ENCODE data around the gene RPRD1A.
"Not testable (repeated sequence)": the region's sequence is repeated elsewhere in the genome, so short reads cannot be mapped to it uniquely, and the experiment has no call there.

Gene RPRD1A

DNA sequence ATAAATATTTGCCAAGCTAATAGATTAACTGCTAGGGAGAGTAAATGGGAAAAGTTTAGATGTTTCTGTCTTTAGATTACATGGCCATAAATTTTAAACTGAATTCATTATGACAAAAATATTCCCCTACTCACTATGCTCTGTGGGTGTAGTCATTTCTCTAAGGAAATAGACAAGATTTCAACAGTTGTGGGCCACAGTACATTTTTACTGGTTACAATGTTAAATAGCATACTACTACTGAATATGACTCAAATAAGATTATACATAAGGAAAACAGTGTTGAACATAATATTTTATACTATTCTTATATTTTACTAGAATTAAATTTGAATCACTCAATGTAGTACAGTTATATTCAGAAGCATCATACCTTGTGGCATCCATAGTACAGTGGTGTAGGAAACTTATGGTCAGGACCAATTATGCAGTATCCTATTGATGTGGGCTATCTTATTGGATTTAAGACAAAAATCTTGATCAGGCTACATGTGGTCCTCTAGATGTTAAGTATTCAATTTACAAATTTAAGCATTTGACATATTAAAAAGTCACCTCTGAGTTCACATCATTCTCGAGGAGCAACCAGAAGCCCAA lies 33.0 kb downstream of the RPRD1A start:
- intact Hi-C loops (cut with micrococcal nuclease) = no loop called here
- Mint-ChIP-seq H3K4me3 (no peak overlapping the region), H3K4me1 (ENCODE audit: low read depth) (peaks cover 17% of the 10 kb centered on the region), H3K27me3 (no peaks in the 10 kb centered on the region), H3K27ac (no peak overlapping the region), H3K9me3 (peaks cover 26% of the 10 kb centered on the region), H3K36me3 (ENCODE audit: low read depth) (peaks cover 40% of the 10 kb centered on the region)

DNA sequence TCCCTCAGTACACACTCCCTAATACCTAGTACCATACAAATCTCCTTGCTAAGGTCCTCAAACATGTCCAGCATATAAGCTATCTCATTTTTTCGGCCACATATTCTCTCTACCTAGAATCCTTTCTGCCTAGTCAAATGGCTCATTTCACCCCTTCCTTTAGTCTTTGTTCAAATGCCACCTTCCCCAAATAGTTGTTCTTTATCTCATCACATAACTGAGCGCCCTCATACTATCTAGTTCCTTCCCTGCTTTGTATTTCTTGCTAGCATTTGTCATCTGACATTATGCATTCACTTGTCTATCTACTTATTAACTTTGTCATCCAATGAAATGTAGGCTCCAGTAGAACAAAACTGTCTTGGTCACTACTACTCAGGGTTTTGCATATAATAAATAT lies 35.5 kb downstream of the RPRD1A start:
- H3K4me3 Mint-ChIP-seq = no peak overlapping the region
- H3K27ac Mint-ChIP-seq = peak overlapping the region; percentile 67
- intact Hi-C loops (cut with micrococcal nuclease) = no loop called here
- no peaks in the 10 kb centered on the region for H3K27me3 Mint-ChIP-seq
- peaks cover 27% of the 10 kb centered on the region for H3K36me3 Mint-ChIP-seq (ENCODE audit: low read depth)
- H3K4me1 Mint-ChIP-seq (ENCODE audit: low read depth) = peaks cover 23% of the 10 kb centered on the region
- peaks cover 1% of the 10 kb centered on the region for H3K9me3 Mint-ChIP-seq

DNA sequence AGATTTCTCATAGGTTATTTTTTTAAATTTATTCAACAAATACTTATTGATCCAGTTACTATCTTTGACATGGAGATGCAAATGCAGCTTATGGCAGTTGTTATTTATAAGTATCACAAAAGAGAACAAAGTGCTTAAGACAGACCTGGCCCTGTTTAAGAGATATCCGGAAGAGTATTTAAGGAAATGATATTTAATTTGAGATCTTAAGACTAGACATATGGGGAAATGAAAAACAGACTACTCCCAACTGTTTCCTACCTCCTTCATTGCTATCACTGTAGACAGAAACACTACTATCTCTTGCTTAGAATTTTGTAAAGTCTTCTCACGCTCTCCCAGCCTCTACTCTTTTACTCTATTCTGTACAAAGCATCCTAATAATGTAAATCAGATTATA lies 36.0 kb downstream of the RPRD1A start:
- H3K4me3 Mint-ChIP-seq = no peak overlapping the region
- no peaks in the 10 kb centered on the region for H3K9me3 Mint-ChIP-seq
- H3K27me3 Mint-ChIP-seq = no peaks in the 10 kb centered on the region
- H3K27ac Mint-ChIP-seq = peak overlapping the region; percentile 67
- peaks cover 32% of the 10 kb centered on the region for H3K36me3 Mint-ChIP-seq (ENCODE audit: low read depth)
- intact Hi-C loops (cut with micrococcal nuclease) = no loop called here
- H3K4me1 Mint-ChIP-seq (ENCODE audit: low read depth) = peaks cover 23% of the 10 kb centered on the region

DNA sequence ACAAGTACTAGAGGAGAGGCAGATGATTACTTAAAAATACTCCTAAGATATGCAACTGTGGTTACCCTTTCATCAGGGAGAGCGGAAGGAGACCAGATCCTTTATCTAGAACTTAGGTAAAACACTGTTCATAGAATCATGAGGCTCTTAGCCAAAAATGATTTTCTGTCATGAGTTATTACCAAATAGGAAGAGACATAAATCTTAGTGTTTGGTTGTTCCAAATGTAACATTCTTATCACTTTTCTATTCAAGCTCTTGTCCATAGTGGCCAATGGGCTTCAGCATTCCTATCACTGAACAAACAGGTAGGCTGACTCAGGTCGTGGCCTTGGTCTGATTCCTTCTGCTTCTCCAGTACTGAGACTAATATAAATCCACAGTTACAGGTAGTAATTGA lies 38.5 kb downstream of the RPRD1A start:
- peaks cover 46% of the 10 kb centered on the region for H3K36me3 Mint-ChIP-seq (ENCODE audit: low read depth)
- H3K4me3 Mint-ChIP-seq = no peak overlapping the region
- no peak overlapping the region for H3K27ac Mint-ChIP-seq
- H3K9me3 Mint-ChIP-seq = no peaks in the 10 kb centered on the region
- peaks cover 23% of the 10 kb centered on the region for H3K4me1 Mint-ChIP-seq (ENCODE audit: low read depth)
- no peaks in the 10 kb centered on the region for H3K27me3 Mint-ChIP-seq
- intact Hi-C loops (cut with micrococcal nuclease) = loop anchor here (5.0 kb wide), 1 partner anchor 33 kb away; no protein-coding TSS in a partner anchor

DNA sequence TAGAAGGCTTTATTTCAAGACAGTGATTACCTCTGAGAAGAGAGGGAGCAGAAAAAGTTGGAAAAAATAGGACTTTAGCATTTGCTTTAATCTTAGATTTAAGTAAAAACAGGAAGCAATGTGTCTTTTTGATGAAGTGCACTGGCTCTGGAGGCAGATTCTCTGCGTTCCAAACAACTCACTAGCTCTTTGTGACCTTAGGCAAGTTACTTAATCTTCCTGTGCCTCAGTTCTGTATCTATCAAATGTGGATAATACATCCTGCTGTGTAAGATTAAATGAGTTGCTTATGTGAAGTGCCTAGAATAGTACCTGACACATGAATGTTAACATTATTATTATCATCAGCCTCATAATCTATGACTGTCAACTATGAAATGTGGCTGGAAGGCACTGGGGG lies 42.3 kb downstream of the RPRD1A start:
- no peak overlapping the region for H3K4me3 Mint-ChIP-seq
- H3K27me3 Mint-ChIP-seq = no peaks in the 10 kb centered on the region
- no peaks in the 10 kb centered on the region for H3K9me3 Mint-ChIP-seq
- peaks cover 6% of the 10 kb centered on the region for H3K4me1 Mint-ChIP-seq (ENCODE audit: low read depth)
- intact Hi-C loops (cut with micrococcal nuclease) = loop anchor here (5.0 kb wide), 1 partner anchor 37 kb away; no protein-coding TSS in a partner anchor
- no peak overlapping the region for H3K27ac Mint-ChIP-seq
- peaks cover 42% of the 10 kb centered on the region for H3K36me3 Mint-ChIP-seq (ENCODE audit: low read depth)

DNA sequence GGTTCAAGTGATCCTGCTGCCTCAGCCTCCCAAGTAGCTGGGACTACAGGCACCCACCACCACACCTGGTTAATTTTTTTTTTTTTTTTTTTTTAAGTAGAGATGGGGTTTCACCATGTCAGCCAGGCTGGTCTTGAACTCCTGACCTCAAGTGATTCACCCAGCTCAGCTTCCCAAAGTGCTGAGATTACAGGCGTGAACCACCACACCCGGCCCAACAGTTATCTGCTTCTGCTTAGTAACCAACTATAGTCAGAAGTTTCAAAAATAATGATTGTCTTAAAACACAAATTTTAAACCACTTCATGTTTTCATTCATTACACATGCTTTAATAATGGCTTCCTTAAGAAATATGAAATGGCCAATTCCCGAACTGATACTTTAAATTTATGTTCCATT lies 43.1 kb downstream of the RPRD1A start:
- intact Hi-C loops (cut with micrococcal nuclease); H3K4me1 Mint-ChIP-seq (ENCODE audit: low read depth); H3K27me3 Mint-ChIP-seq; H3K9me3 Mint-ChIP-seq; H3K4me3 Mint-ChIP-seq; H3K27ac Mint-ChIP-seq: not testable (repeated sequence)
- peaks cover 37% of the 10 kb centered on the region for H3K36me3 Mint-ChIP-seq (ENCODE audit: low read depth)

DNA sequence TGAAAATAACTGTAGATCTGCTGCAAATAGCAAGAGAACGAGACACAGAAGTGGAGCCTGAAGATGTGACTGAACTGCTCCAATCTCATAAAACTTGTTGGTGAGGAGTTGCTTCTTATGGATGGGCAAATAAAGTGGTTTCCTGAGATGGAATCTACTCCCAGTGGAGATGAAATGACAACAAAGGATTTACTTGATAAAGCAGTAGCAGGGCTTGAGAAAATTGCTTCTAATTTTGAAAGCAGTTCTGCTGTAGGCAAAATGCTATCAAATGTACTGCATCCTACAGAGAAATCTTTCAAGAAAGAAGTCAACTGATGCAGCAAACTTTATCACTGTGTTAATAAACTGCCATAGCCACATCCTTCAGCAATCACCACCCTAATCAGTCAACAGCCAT lies 44.0 kb downstream of the RPRD1A start:
- H3K4me3 Mint-ChIP-seq = no peak overlapping the region
- H3K36me3 Mint-ChIP-seq (ENCODE audit: low read depth) = peaks cover 31% of the 10 kb centered on the region
- H3K27me3 Mint-ChIP-seq = no peaks in the 10 kb centered on the region
- H3K9me3 Mint-ChIP-seq = no peaks in the 10 kb centered on the region
- no peak overlapping the region for H3K27ac Mint-ChIP-seq
- intact Hi-C loops (cut with micrococcal nuclease) = no loop called here
- H3K4me1 Mint-ChIP-seq (ENCODE audit: low read depth) = peaks cover under 1% of the 10 kb centered on the region

DNA sequence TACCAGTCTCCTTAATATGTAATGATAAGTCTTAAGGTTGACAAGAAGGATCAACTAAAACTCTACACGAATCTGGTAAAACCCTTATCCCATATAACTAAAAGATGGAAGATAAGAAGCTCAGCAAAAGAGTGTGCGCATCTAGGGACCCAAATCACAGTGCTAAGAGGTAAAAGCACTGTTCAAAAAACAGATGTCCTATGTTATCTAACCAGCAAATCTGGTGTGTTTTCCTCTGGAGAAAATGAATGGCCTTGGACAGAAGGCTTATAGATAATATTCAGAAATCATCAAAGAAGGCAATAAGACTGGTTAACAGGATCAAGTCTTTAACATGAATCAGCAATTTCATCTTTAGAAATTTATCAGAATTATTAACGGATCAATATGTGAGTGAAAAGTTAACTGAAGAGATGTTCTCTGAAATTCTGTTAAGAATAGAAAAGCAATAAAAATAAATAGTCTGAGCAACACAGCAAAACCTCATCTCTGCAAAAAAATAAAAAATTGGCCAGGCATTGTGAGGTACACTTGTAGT lies 47.1 kb downstream of the RPRD1A start:
- Mint-ChIP-seq H3K36me3 (ENCODE audit: low read depth) (peaks cover 10% of the 10 kb centered on the region), H3K27me3 (no peaks in the 10 kb centered on the region), H3K9me3 (no peaks in the 10 kb centered on the region), H3K27ac (no peak overlapping the region), H3K4me1 (ENCODE audit: low read depth) (no peaks in the 10 kb centered on the region), H3K4me3 (no peak overlapping the region)
- intact Hi-C loops (cut with micrococcal nuclease) = no loop called here

DNA sequence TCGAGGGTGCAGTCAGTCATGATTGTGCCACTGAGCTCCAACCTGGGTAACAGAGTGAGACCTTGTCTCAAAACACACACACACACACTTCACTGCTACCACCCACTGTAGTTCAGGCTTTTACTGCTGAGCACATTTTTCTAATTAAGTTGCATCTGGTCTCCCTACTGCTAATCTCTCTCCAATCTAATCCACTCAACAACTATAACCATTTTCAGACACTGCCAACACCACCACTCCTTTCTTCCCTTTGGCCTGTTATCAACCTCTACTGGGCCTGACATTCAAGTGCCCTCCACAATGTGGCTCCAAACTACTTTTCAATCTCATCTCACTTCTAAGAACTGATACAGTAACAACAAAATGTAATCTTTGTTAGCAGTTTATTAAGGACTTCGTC lies 50.1 kb downstream of the RPRD1A start:
- no peak overlapping the region for H3K4me3 Mint-ChIP-seq
- H3K27me3 Mint-ChIP-seq = no peaks in the 10 kb centered on the region
- intact Hi-C loops (cut with micrococcal nuclease) = loop anchor here (1.0 to 10.0 kb wide), 4 partner anchors 80 to 267 kb away; no protein-coding TSS in a partner anchor
- H3K4me1 Mint-ChIP-seq (ENCODE audit: low read depth) = no peaks in the 10 kb centered on the region
- H3K36me3 Mint-ChIP-seq (ENCODE audit: low read depth) = peaks cover 6% of the 10 kb centered on the region
- H3K27ac Mint-ChIP-seq = no peak overlapping the region
- H3K9me3 Mint-ChIP-seq = no peaks in the 10 kb centered on the region

DNA sequence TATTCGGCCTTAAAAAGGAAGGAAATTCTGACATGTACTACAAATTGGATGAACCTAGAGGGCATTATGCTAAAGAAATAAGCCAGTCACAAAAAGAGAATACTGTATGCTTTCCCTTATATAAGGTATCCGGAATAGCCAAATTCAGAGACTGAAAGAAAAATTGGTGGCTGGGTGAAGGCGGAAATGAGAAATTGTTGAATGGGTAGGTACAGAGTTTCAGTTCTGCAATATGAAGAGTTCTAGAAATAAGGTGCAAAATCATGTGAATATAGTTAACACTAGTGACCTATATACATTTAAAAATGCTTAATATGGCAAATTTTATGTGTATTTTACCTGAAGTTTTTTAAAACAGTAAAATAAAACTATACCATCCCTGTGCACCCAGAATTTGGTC lies 51.7 kb downstream of the RPRD1A start:
- intact Hi-C loops (cut with micrococcal nuclease) = loop anchor here (2.0 to 10.0 kb wide), 3 partner anchors 81 to 258 kb away; no protein-coding TSS in a partner anchor
- Mint-ChIP-seq H3K4me1 (ENCODE audit: low read depth) (no peaks in the 10 kb centered on the region), H3K9me3 (no peaks in the 10 kb centered on the region), H3K27me3 (no peaks in the 10 kb centered on the region), H3K36me3 (ENCODE audit: low read depth) (peaks cover 6% of the 10 kb centered on the region), H3K27ac (no peak overlapping the region), H3K4me3 (no peak overlapping the region)

DNA sequence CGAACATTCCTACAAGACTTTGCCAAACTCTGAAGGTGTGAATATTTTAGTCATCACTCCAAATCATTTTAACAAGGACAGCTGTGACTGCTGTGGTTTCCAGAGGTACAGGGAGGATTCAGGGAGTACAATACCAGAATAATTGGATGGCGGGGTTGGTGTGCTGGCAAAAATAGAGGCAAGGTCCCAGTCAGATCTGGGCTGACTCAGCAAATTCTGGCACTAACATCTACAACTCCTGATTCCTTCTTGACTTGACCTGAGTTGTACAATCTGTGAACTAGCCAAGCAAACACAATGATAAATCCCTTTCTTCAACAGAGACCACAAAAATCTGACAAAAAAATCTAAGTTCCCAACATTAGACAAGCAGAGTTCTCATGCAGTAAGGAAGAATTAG lies 54.5 kb downstream of the RPRD1A start:
- intact Hi-C loops (cut with micrococcal nuclease) = loop anchor here (10.0 kb wide), 1 partner anchor 122 kb away; no protein-coding TSS in a partner anchor
- no peaks in the 10 kb centered on the region for H3K9me3 Mint-ChIP-seq

DNA sequence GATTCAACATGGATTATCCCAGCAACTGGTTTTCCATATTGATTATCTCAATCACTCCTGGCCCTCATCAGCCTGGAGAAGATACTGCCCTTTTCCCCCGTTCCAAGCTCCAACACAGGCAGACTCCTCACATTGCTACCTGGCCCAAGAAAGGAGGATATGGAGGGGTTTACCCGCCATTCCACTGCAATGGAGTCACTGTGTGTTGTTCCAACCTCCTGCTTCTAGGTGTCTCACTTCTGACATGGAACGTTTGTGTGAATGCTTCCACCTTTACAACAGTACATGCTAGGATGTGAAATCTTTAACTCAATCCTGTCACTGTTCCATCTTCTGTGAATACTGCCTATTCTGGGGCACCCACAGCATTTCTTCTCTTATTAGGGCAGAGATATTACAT lies 58.1 kb downstream of the RPRD1A start:
- Mint-ChIP-seq H3K27ac (no peak overlapping the region), H3K9me3 (no peaks in the 10 kb centered on the region), H3K27me3 (no peaks in the 10 kb centered on the region), H3K36me3 (ENCODE audit: low read depth) (peaks cover 6% of the 10 kb centered on the region), H3K4me3 (no peak overlapping the region), H3K4me1 (ENCODE audit: low read depth) (no peaks in the 10 kb centered on the region)
- intact Hi-C loops (cut with micrococcal nuclease) = no loop called here

More for the DNA sequence above, 54.5 kb downstream of the RPRD1A start:
- H3K27me3 Mint-ChIP-seq = no peaks in the 10 kb centered on the region
- no peak overlapping the region for H3K27ac Mint-ChIP-seq
- H3K4me1 Mint-ChIP-seq (ENCODE audit: low read depth) = no peaks in the 10 kb centered on the region
- H3K36me3 Mint-ChIP-seq (ENCODE audit: low read depth) = peaks cover 6% of the 10 kb centered on the region
- no peak overlapping the region for H3K4me3 Mint-ChIP-seq

DNA sequence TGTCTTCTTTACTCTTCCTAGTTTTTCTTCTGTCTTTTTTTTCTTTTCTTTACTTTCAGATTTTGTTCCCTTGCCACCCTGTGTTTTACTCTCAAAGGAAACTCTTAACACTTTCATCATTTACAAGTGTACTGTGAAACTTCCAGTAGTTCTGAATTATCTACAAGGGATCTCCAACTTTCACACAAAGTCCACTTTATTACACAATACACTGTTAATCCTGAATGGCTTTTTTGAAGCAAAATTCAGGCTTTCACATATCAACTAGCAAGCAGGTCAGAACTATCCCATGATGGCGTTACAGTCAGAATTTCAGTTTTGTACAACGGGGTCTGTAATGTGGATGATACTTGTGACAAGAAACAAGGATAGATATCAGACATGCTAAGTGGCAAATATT lies 60.4 kb downstream of the RPRD1A start:
- no peaks in the 10 kb centered on the region for H3K4me1 Mint-ChIP-seq (ENCODE audit: low read depth)
- H3K4me3 Mint-ChIP-seq = no peak overlapping the region
- no peaks in the 10 kb centered on the region for H3K27me3 Mint-ChIP-seq
- intact Hi-C loops (cut with micrococcal nuclease) = no loop called here
- no peaks in the 10 kb centered on the region for H3K36me3 Mint-ChIP-seq (ENCODE audit: low read depth)
- H3K9me3 Mint-ChIP-seq = no peaks in the 10 kb centered on the region
- H3K27ac Mint-ChIP-seq = no peak overlapping the region

DNA sequence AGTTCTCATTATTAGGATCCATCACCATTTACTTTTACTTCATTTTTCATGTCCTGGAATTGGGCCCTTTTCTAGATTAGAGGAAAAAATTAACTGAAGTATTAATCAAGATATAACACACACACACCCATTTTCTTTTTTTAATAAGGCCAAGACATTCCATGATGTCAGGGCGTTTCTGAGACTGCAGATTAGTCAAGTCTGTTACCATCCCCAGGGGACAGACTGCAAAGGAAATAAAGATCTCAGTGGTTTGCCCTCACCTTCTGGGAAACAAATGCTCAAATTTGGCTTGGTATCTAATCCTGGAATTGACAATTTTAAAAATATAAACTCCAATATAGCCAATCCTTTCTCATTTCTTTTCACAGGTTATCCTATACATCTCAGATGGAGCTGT lies 67.4 kb downstream of the RPRD1A start:
- intact Hi-C loops (cut with micrococcal nuclease) = loop anchor here (10.0 kb wide), 1 partner anchor 405 kb away; no protein-coding TSS in a partner anchor
- H3K36me3 Mint-ChIP-seq (ENCODE audit: low read depth) = no peaks in the 10 kb centered on the region
- H3K4me1 Mint-ChIP-seq (ENCODE audit: low read depth) = no peaks in the 10 kb centered on the region
- no peak overlapping the region for H3K4me3 Mint-ChIP-seq
- no peak overlapping the region for H3K27ac Mint-ChIP-seq
- H3K9me3 Mint-ChIP-seq = no peaks in the 10 kb centered on the region
- H3K27me3 Mint-ChIP-seq = no peaks in the 10 kb centered on the region

DNA sequence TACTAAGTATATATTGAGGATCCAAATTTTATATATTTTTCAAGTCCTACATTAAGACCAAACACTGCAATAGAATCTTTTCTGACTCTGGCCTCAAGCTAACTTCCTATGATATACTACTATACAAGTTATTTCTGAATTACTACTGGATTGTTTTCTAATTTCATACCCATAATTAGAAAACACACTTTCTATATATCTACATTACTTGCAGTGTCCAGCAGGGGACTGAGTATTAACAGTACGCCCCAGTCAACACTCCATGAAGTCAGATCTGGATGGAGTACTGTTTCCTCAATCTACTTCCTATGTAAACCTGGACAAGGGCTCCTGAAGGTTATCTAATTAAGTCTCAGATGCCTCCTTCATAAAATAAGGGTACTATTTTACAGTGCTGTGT lies 68.4 kb downstream of the RPRD1A start:
- Mint-ChIP-seq H3K27me3 (no peaks in the 10 kb centered on the region), H3K4me1 (ENCODE audit: low read depth) (no peaks in the 10 kb centered on the region), H3K27ac (no peak overlapping the region), H3K36me3 (ENCODE audit: low read depth) (no peaks in the 10 kb centered on the region), H3K4me3 (no peak overlapping the region), H3K9me3 (no peaks in the 10 kb centered on the region)
- intact Hi-C loops (cut with micrococcal nuclease) = loop anchor here (10.0 kb wide), 1 partner anchor 406 kb away; no protein-coding TSS in a partner anchor
